Trophoblast cell (in vitro differentiated cells and primary cell): ENCODE data around the gene RPS27L.

Experiments used
- DNase-seq, 2 donors: peaks; one replicate each; pipeline ENCODE4 v3.0.0-alpha.2; 2016
- H2AFZ ChIP-seq: 2 replicates; pipeline ENCODE4 v1.6.1; 2013; ENCODE audit warnings: low read length, moderate library complexity, mild to moderate bottlenecking; ENCODE audit not compliant: insufficient read depth, poor library complexity
- H2AK5ac ChIP-seq: 2 replicates; pipeline ENCODE4 v1.6.1; 2013; ENCODE audit warnings: mild to moderate bottlenecking, low read length
- H2BK120ac ChIP-seq: 2 replicates; pipeline ENCODE4 v1.6.1; 2013; ENCODE audit warnings: low read length, mild to moderate bottlenecking, moderate library complexity; ENCODE audit not compliant: insufficient read depth, poor library complexity
- H2BK12ac ChIP-seq: 2 replicates; pipeline ENCODE4 v1.6.1; 2013; ENCODE audit warnings: mild to moderate bottlenecking, low read length, moderate library complexity
- H2BK5ac ChIP-seq: 2 replicates; pipeline ENCODE4 v1.6.1; 2013; ENCODE audit warnings: low read length, low read depth, moderate library complexity, mild to moderate bottlenecking; ENCODE audit not compliant: poor library complexity
- H3K14ac ChIP-seq: 2 replicates; pipeline ENCODE4 v1.6.1; 2013; ENCODE audit warnings: mild to moderate bottlenecking, low read length
- H3K18ac ChIP-seq: 2 replicates; pipeline ENCODE4 v1.6.1; 2013; ENCODE audit warnings: mild to moderate bottlenecking, low read length
- H3K23ac ChIP-seq: 2 replicates; pipeline ENCODE4 v1.6.1; 2013; ENCODE audit warnings: low read length
- H3K27ac ChIP-seq: 2 replicates; pipeline ENCODE4 v1.5.1; 2013; ENCODE audit warnings: low read depth, mild to moderate bottlenecking, inconsistent platforms, low read length, moderate library complexity
- H3K27me3 ChIP-seq: 2 replicates; pipeline ENCODE4 v1.6.1; 2013; ENCODE audit warnings: inconsistent platforms, mild to moderate bottlenecking, low read length, moderate library complexity; ENCODE audit not compliant: insufficient read depth
- H3K36me3 ChIP-seq, 2 experiments: 1 replicate in 1 of 2; 2 replicates in 1 of 2; pipeline ENCODE4 v1.6.1; 2013; ENCODE audit warnings: low read length in 2 of 2, mild to moderate bottlenecking in 2 of 2, moderate library complexity in 1 of 2; ENCODE audit not compliant: insufficient read depth in 2 of 2, control insufficient read depth in 1 of 2
- H3K4ac ChIP-seq: 2 replicates; pipeline ENCODE4 v1.6.1; 2013; ENCODE audit warnings: low read depth, mild to moderate bottlenecking, low read length, moderate library complexity
- H3K4me1 ChIP-seq, 2 experiments: 1 replicate in 1 of 2; 2 replicates in 1 of 2; pipeline ENCODE4 v1.6.1; 2013; ENCODE audit warnings: low read length in 2 of 2, mild to moderate bottlenecking in 2 of 2, moderate library complexity in 1 of 2; ENCODE audit not compliant: insufficient read depth in 2 of 2, control insufficient read depth in 1 of 2
- H3K4me2 ChIP-seq: 2 replicates; pipeline ENCODE4 v1.6.1; 2013; ENCODE audit warnings: inconsistent platforms, mild to moderate bottlenecking, low read length, moderate library complexity
- H3K4me3 ChIP-seq: 2 replicates; pipeline ENCODE4 v1.5.1; 2013; ENCODE audit warnings: mild to moderate bottlenecking, low read depth, low read length, inconsistent platforms
- H3K79me1 ChIP-seq: one replicate; pipeline ENCODE4 v1.6.1; 2013; ENCODE audit warnings: low read length
- H3K79me2 ChIP-seq: 2 replicates; pipeline ENCODE4 v1.6.1; 2013; ENCODE audit warnings: low read length, mild to moderate bottlenecking; ENCODE audit not compliant: control insufficient read depth, insufficient read depth, poor library complexity
- H3K9ac ChIP-seq: 2 replicates; pipeline ENCODE4 v1.6.1; 2013; ENCODE audit warnings: mild to moderate bottlenecking, low read length
- H3K9me3 ChIP-seq: 2 replicates; pipeline ENCODE4 v1.6.1; 2013; ENCODE audit warnings: low read depth, mild to moderate bottlenecking, control low read depth, inconsistent platforms, low read length; ENCODE audit not compliant: insufficient read depth
- H4K12ac ChIP-seq: 2 replicates; pipeline ENCODE4 v1.6.1; 2013; ENCODE audit warnings: low read depth, mild to moderate bottlenecking, low read length, moderate library complexity
- H4K8ac ChIP-seq: 2 replicates; pipeline ENCODE4 v1.6.1; 2013; ENCODE audit warnings: low read depth, mild to moderate bottlenecking, low read length, moderate library complexity
- H4K91ac ChIP-seq: one replicate; pipeline ENCODE4 v1.6.1; 2013; ENCODE audit warnings: low read depth, mild to moderate bottlenecking, low read length, moderate library complexity
- WGBS: extraction: QIAGEN DNeasy Blood & Tissue Kit; methylation state at CpG from one replicate; pipeline ENCODE4 v1.1.7; 2013; ENCODE audit warnings: missing lambda C conversion rate; ENCODE audit not compliant: insufficient read length, insufficient coverage; ENCODE audit errors: extremely low coverage; 5-methylcytosine and 5-hydroxymethylcytosine counted together

RPS27L gene

GRCh38 chr15:63185206-63185605 is 27.9 kb upstream of the RPS27L start:
- Histone ChIP-seq H3K36me3 (no peaks in the 10 kb centered on the region), H2BK120ac (no peak overlapping the region), H3K4me3 (no peak overlapping the region), H2AFZ (no peak overlapping the region), H3K9ac (no peak overlapping the region), H3K14ac (no peak overlapping the region), H3K9me3 (no peaks in the 10 kb centered on the region), H4K91ac (no peak overlapping the region), H3K18ac (no peak overlapping the region), H4K12ac (no peak overlapping the region), H2BK5ac (no peak overlapping the region), H3K79me2 (peaks cover 4% of the 10 kb centered on the region), H3K4me1 (peaks cover 0 to 9% of the 10 kb centered on the region in 2 experiments), H3K4ac (no peak overlapping the region), H2AK5ac (no peak overlapping the region), H2BK12ac (peak overlapping the region; percentile 69), H4K8ac (no peak overlapping the region), H3K4me2 (no peak overlapping the region), H3K27ac (no peak overlapping the region), H3K79me1 (peaks cover 4% of the 10 kb centered on the region), H3K27me3 (no peaks in the 10 kb centered on the region), H3K23ac (no peak overlapping the region)
- WGBS = no CpG with 5 or more reads among the region's 2 CpGs
- no peak for DNase-seq

- Histone ChIP-seq H3K4me2 (no peak overlapping the region), H3K79me2 (no peaks in the 10 kb centered on the region), H3K14ac (no peak overlapping the region), H3K4me1 (peaks cover 0 to 2% of the 10 kb centered on the region in 2 experiments), H3K36me3 (no peaks in the 10 kb centered on the region), H3K4ac (no peak overlapping the region), H3K9me3 (no peaks in the 10 kb centered on the region), H2BK12ac (no peak overlapping the region), H3K79me1 (peaks cover 4% of the 10 kb centered on the region), H3K9ac (no peak overlapping the region), H4K8ac (no peak overlapping the region), H2BK5ac (no peak overlapping the region), H3K27ac (no peak overlapping the region), H4K91ac (no peak overlapping the region), H2AFZ (no peak overlapping the region), H3K4me3 (no peak overlapping the region), H3K18ac (no peak overlapping the region), H2BK120ac (no peak overlapping the region), H3K23ac (no peak overlapping the region), H2AK5ac (no peak overlapping the region), H3K27me3 (no peaks in the 10 kb centered on the region), H4K12ac (no peak overlapping the region)
- no CpG with 5 or more reads among the region's 2 CpGs for WGBS
- no peak for DNase-seq
Observed at GRCh38 chr15:63181648-63182047, 24.4 kb upstream of the RPS27L start.

- Histone ChIP-seq H3K79me1 (peaks cover 6% of the 10 kb centered on the region), H3K9me3 (no peaks in the 10 kb centered on the region), H4K12ac (no peak overlapping the region), H3K14ac (no peak overlapping the region), H3K4me1 (peaks cover 0 to 2% of the 10 kb centered on the region in 2 experiments), H3K27ac (no peak overlapping the region), H3K27me3 (no peaks in the 10 kb centered on the region), H3K4me3 (no peak overlapping the region), H2BK120ac (no peak overlapping the region), H3K4ac (no peak overlapping the region), H2AK5ac (no peak overlapping the region), H3K79me2 (no peaks in the 10 kb centered on the region), H4K8ac (no peak overlapping the region), H2AFZ (no peak overlapping the region), H3K9ac (no peak overlapping the region), H3K4me2 (no peak overlapping the region), H4K91ac (no peak overlapping the region), H3K36me3 (no peaks in the 10 kb centered on the region), H2BK12ac (no peak overlapping the region), H3K23ac (no peak overlapping the region), H3K18ac (no peak overlapping the region), H2BK5ac (no peak overlapping the region)
- no CpG with 5 or more reads among the region's 2 CpGs for WGBS
- DNase-seq = no peak
Observed at GRCh38 chr15:63180746-63181145, 23.5 kb upstream of the RPS27L start.

- no peak overlapping the region for H2BK12ac ChIP-seq
- no peak overlapping the region for H2AK5ac ChIP-seq
- no peak overlapping the region for H3K4ac ChIP-seq
- H2BK120ac ChIP-seq = no peak overlapping the region
- H2BK5ac ChIP-seq = no peak overlapping the region
- H3K36me3 ChIP-seq = no peaks in the 10 kb centered on the region
- peak; percentile 92 to 95 for DNase-seq
- H3K27ac ChIP-seq = no peak overlapping the region
- H4K8ac ChIP-seq = peak overlapping the region; percentile 2
- peaks cover 6% of the 10 kb centered on the region for H3K79me1 ChIP-seq
- no peak overlapping the region for H3K4me3 ChIP-seq
- H3K23ac ChIP-seq = no peak overlapping the region
- WGBS = no CpG with 5 or more reads among the region's 5 CpGs
- H3K27me3 ChIP-seq = no peaks in the 10 kb centered on the region
- no peak overlapping the region for H3K18ac ChIP-seq
- no peak overlapping the region for H3K4me2 ChIP-seq
- no peak overlapping the region for H3K9ac ChIP-seq
- no peaks in the 10 kb centered on the region for H3K79me2 ChIP-seq
- H3K14ac ChIP-seq = no peak overlapping the region
- no peaks in the 10 kb centered on the region for H3K9me3 ChIP-seq
- peaks cover 0 to 2% of the 10 kb centered on the region in 2 experiments for H3K4me1 ChIP-seq
- H4K91ac ChIP-seq = no peak overlapping the region
- peak overlapping the region; percentile 52 for H2AFZ ChIP-seq
- H4K12ac ChIP-seq = no peak overlapping the region
Observed at GRCh38 chr15:63178034-63178433, 20.8 kb upstream of the RPS27L start.
